GM18511 (cell line): Measurements from ENCODE around the gene CENPM.

Source experiments
- ATAC-seq: cut with Tn5 transposase; IDR thresholded peaks from one replicate; pipeline ENCODE4 v1.9.1; 2021; ENCODE audit warnings: mild to moderate bottlenecking, moderate library complexity; ENCODE audit not compliant: unreplicated experiment

CENPM gene

GRCh38 chr22:41915035-41915785 lies 31.7 kb downstream of the CENPM start, which contains the start of gene SHISA8:
Gene SHISA8, minus strand, starts transcription at chr22:41915074. Its CDS starts 407 bp downstream, at chr22:41914667.
- ATAC-seq = no peak

GRCh38 chr22:41914611-41915034 lies 32.3 kb downstream of the CENPM start:
- no peak for ATAC-seq

- no peak for ATAC-seq
Observed at GRCh38 chr22:41913842-41914534, 33.0 kb downstream of the CENPM start.

GRCh38 chr22:41913040-41913719 lies 33.8 kb downstream of the CENPM start:
- ATAC-seq = no peak

- ATAC-seq = no peak
Observed at GRCh38 chr22:41912338-41913039, 34.5 kb downstream of the CENPM start.

- ATAC-seq = no peak
Observed at GRCh38 chr22:41911001-41911611, 35.8 kb downstream of the CENPM start.

- ATAC-seq = no peak
Observed at GRCh38 chr22:41910050-41911000, 36.6 kb downstream of the CENPM start.

- ATAC-seq = no peak
Observed at GRCh38 chr22:41909310-41910049, 37.5 kb downstream of the CENPM start.

GRCh38 chr22:41908411-41909309 lies 38.3 kb downstream of the CENPM start:
- ATAC-seq = no peak

GRCh38 chr22:41907436-41908401 lies 39.2 kb downstream of the CENPM start:
- no peak for ATAC-seq

- ATAC-seq = no peak
Observed at GRCh38 chr22:41906822-41907221, 40.1 kb downstream of the CENPM start.

- ATAC-seq = no peak
Observed at GRCh38 chr22:41905411-41906202, 41.3 kb downstream of the CENPM start.

GRCh38 chr22:41904450-41905410 lies 42.2 kb downstream of the CENPM start:
- ATAC-seq = no peak

GRCh38 chr22:41902932-41903421 lies 44.0 kb downstream of the CENPM start:
- ATAC-seq = no peak

- ATAC-seq = no peak
Observed at GRCh38 chr22:41902016-41902415, 44.9 kb downstream of the CENPM start.
